ENCODE data around the gene PTPRU.
"Not testable (repeated sequence)": the region's sequence is repeated elsewhere in the genome, so short reads cannot be mapped to it uniquely, and the experiment has no call there.

Gene PTPRU

DNA sequence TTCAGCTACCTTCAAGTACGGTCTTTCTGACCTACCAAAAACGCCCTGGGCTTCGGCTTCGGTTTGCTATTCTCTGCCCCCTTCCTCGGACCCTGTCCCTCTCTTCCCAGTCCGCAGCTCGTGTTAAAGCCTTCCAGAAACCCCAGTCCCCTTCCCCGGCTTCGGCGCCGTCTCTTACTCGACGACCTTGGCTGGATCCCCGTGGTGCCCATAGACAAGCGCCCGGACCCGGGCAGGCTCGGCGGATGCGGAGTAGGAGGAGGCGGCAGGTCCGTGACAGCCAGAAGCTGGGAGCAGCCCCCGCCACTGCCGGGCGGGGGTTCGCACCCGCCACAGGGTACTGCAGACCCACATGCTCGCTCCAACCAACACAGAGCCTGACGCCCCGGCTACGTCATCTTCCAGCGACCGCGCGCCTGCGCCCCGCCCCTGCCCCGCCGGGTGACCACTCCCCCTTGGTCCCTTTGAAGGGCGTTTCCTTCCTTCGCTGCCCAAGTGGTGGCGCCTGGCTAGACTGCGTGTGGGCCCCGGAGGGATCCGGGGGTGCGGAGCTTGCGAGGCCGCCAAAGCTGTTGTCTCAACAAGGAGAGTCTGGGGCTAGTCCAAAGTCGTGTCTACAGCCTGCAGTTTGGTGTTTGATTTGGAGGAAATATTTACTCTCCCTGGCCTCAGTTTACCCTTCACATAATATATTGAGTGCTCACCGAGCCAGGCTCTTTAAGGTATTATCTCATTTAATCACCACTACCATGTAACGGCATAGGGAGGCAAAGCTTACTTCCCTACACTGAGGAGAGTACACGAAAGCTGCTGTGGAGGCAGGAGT lies 5.6 kb upstream of the PTPRU start, which contains the start of gene MECR:
Gene MECR (minus strand): TSS at position 382 of the 826 bp plus-strand sequence. CDS start 28 bp downstream, at position 354.
- H3K4me3 Mint-ChIP-seq, result peak within 1 kb of the TSS; percentile 88
- peaks cover 18% of the 10 kb centered on the region for H3K27me3 Mint-ChIP-seq
- peaks cover 11% of the 10 kb centered on the region for H3K4me1 Mint-ChIP-seq (ENCODE audit: low read depth)
- H3K9me3 Mint-ChIP-seq, result no peaks in the 10 kb centered on the region
- H3K27ac Mint-ChIP-seq, result peak within 1 kb of the TSS; percentile 89
- intact Hi-C loops (cut with micrococcal nuclease), result loop anchor here (10.0 kb wide), 1 partner anchor 1684 kb away; no protein-coding TSS in a partner anchor
- peaks cover 6% of the 10 kb centered on the region for H3K36me3 Mint-ChIP-seq (ENCODE audit: low read depth)

DNA sequence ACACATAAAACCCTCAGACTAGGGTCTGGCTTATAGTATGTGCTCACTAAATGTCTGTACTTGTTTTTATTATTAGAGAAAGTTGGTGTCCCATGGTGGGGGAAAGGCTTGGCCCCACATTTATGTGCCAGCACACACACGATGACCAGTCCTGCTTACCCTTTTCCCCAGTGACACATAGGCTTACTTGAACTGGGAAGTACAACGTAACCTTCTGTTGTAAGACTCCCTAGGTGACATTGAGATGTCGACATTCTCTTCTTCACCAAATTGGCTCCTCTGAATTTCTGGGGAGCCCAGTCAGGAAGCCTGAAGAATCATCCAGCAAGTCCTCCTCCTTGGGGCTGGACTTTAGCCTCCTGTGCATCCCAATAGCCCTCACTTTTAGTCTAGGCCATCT lies 3.9 kb upstream of the PTPRU start:
- Mint-ChIP-seq H3K36me3 (ENCODE audit: low read depth) (peaks cover 6% of the 10 kb centered on the region), H3K4me3 (no peak overlapping the region), H3K27ac (no peak overlapping the region), H3K4me1 (ENCODE audit: low read depth) (peaks cover 21% of the 10 kb centered on the region), H3K27me3 (peaks cover 31% of the 10 kb centered on the region), H3K9me3 (no peaks in the 10 kb centered on the region)
- intact Hi-C loops (cut with micrococcal nuclease), result loop anchor here (10.0 kb wide), 1 partner anchor 1682 kb away; no protein-coding TSS in a partner anchor

DNA sequence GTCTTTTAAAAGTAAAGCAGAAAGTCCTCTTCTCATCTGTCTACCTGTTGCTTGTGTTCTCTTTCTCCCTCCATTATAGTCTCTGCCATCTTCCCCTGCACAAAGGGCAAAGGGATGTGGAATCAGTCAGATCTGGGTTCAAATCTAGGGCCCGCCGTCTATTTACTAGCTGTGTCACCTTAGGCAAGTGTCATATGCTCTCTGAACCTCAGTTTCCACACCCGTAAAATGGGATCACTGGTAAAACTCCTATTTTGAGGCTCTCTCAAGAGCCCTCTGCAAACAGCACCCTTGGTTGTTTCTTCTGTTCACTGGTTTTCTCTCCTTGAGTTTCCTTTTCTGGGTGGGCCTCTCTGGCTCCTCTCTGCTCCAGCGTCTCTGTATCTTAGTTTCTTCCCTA lies 2.6 kb upstream of the PTPRU start:
- Mint-ChIP-seq H3K4me3 (no peak overlapping the region), H3K27me3 (peaks cover 40% of the 10 kb centered on the region), H3K9me3 (no peaks in the 10 kb centered on the region), H3K36me3 (ENCODE audit: low read depth) (peaks cover 6% of the 10 kb centered on the region), H3K27ac (no peak overlapping the region), H3K4me1 (ENCODE audit: low read depth) (peaks cover 29% of the 10 kb centered on the region)
- intact Hi-C loops (cut with micrococcal nuclease), result loop anchor here (10.0 kb wide), 1 partner anchor 1681 kb away; no protein-coding TSS in a partner anchor

DNA sequence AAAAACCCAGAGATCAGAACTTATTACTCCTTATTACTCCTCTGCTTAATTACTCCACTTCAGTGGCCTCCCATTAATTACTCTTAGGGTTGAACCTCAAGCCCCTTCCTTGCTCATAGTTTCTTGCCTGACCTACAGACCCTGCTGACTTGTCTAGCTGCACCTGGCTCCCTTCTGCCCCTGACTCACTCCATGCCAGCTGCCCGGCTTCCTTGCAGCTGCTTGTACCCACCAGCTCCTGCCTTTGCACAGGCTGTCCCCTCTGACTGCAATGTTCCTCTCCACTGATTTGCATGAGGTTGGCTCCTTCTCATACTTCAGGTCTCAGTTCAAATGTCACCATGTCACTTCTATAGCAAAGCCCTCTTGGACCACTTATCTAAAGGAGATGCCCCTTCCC lies 1.9 kb upstream of the PTPRU start:
- no peak overlapping the region for H3K27ac Mint-ChIP-seq
- no peaks in the 10 kb centered on the region for H3K9me3 Mint-ChIP-seq
- peaks cover 26% of the 10 kb centered on the region for H3K4me1 Mint-ChIP-seq (ENCODE audit: low read depth)
- H3K36me3 Mint-ChIP-seq (ENCODE audit: low read depth), result peaks cover 6% of the 10 kb centered on the region
- intact Hi-C loops (cut with micrococcal nuclease), result loop anchor here (10.0 kb wide), 1 partner anchor 1680 kb away; no protein-coding TSS in a partner anchor
- no peak overlapping the region for H3K4me3 Mint-ChIP-seq
- H3K27me3 Mint-ChIP-seq, result peaks cover 47% of the 10 kb centered on the region

DNA sequence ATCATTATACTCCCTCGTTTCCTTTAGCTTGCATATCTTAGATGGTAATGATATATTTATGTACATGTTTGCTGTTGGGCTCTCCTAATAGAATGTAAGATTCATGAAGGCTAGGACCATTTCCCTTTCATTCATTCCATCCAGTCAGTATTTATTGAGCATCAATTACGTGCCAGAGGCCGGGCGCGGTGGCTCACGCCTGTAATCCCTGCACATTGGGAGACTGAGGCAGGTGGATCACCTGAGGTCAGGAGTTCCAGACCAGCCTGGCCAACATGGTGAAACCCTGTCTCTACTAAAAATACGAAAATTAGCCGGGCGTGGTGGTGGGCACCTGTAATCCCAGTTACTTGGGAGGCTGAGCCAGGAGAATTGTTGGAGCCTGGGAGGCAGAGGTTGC lies 1.4 kb upstream of the PTPRU start:
- not testable (repeated sequence) for H3K36me3 Mint-ChIP-seq (ENCODE audit: low read depth); H3K4me3 Mint-ChIP-seq; H3K9me3 Mint-ChIP-seq; H3K27ac Mint-ChIP-seq
- intact Hi-C loops (cut with micrococcal nuclease), result loop anchor here (5.0 to 10.0 kb wide), 3 partner anchors 1147 to 1680 kb away; no protein-coding TSS in a partner anchor
- H3K27me3 Mint-ChIP-seq, result peaks cover 52% of the 10 kb centered on the region
- H3K4me1 Mint-ChIP-seq (ENCODE audit: low read depth), result peaks cover 26% of the 10 kb centered on the region

DNA sequence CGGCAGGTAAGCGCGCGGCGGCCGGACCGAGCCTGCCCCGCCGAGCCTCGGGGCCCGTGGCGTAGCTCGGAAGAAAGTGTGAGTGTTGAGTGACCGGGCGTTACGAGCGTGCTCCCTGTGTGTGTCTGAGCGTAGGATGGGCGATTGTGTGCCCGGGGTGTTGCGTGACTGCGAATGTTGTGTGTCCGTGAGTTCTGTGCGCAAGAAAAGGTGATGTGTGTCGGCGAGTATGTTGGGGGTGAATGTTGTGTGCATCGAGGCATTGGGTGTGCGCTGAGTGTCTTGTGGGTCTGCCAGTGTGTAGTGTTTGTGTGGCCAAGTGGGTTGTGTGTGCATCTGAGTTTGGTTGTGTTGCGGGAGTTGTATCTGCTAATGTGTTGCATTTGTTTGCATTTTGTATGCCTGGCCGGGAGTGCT lies 398 bp downstream of the PTPRU start:
- no peaks in the 10 kb centered on the region for H3K9me3 Mint-ChIP-seq
- peak overlapping the region; percentile 6 for H3K27ac Mint-ChIP-seq
- H3K4me1 Mint-ChIP-seq (ENCODE audit: low read depth), result peaks cover 21% of the 10 kb centered on the region
- intact Hi-C loops (cut with micrococcal nuclease), result loop anchor here (5.0 to 10.0 kb wide), 3 partner anchors 1146 to 1678 kb away; no protein-coding TSS in a partner anchor
- no peaks in the 10 kb centered on the region for H3K36me3 Mint-ChIP-seq (ENCODE audit: low read depth)
- peak overlapping the region; percentile 79 for H3K4me3 Mint-ChIP-seq
- H3K27me3 Mint-ChIP-seq, result peaks cover 68% of the 10 kb centered on the region

DNA sequence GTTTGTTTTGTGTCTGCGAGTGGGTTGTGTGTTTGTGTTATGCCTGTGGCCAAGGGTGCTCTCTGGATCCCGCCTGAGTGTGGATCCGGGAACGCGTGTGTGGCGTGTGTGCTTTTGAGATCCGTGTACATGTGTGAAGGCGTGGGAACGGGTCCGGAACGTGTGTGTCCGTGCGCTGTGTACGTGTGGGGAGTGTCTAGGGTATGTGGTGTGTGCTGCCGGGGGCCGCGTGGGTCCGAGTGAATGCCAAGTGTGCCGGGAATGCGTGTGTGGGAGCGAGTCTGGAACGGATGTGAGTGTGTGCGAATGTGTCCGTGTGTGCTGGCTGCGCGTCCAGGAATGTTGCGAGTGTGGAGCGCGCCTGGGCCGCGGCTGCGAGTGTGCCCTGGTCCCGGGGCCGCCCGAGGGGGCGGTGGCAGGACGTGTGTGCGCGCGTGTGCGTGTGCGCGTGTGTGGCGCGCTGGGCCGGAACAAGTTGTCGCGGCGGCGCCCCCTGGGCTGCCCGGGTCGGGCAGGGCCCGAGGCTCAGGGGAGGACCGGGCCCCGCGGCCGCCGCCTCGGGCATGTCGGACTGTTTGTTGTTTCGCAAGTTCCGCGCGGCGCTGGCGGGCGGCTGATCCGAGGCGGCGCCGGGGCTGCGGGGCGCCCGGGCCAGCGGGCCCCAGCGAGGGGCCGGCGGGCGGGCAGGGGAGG lies 953 bp downstream of the PTPRU start:
- H3K9me3 Mint-ChIP-seq, result no peaks in the 10 kb centered on the region
- peak overlapping the region; percentile 6 for H3K27ac Mint-ChIP-seq
- H3K4me1 Mint-ChIP-seq (ENCODE audit: low read depth), result peaks cover 21% of the 10 kb centered on the region
- intact Hi-C loops (cut with micrococcal nuclease), result loop anchor here (5.0 to 10.0 kb wide), 3 partner anchors 1145 to 1678 kb away; no protein-coding TSS in a partner anchor
- peaks cover 73% of the 10 kb centered on the region for H3K27me3 Mint-ChIP-seq
- no peaks in the 10 kb centered on the region for H3K36me3 Mint-ChIP-seq (ENCODE audit: low read depth)
- peak overlapping the region; percentile 79 for H3K4me3 Mint-ChIP-seq

DNA sequence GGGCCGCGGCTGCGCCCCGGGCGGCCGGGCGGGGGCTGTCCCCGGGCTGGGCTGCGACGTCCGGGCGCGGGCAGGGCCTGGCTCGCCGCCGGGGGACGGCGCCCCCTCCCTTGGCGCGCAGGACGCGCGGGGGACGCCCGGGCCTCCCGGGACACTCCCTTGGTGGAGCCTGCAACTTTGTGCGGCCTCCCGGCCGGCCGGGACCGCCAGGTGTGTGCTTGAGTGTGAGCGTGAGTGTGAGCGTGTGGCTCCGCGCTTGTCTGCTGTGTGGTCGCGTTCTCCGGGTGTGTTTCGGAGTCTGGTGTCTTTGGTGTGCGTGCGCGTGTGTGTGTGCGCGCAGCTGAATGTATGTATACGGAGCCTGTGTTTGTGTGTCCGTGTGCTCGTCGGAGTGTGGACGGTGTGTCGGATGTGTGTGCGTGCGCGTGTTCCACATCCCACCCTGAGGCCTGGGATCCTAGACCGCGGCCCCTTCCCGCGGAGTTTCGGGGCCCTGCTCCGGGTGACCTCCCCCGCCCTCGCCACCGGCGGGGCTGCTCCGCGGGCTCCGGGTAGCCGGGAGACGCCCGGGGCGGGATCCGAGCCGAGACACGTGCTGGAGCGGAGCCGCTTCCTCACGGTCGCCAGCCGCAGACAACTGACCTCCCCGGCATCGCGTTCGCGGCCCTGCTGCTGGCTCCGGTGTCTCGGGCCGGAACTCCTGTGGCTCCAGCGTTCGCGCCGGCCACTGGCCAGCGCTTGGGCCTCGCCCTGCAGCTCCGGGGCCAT lies 1.7 kb downstream of the PTPRU start:
- Mint-ChIP-seq H3K27ac (no peak overlapping the region), H3K4me1 (ENCODE audit: low read depth) (peaks cover 21% of the 10 kb centered on the region), H3K4me3 (peak overlapping the region; percentile 68), H3K9me3 (no peaks in the 10 kb centered on the region), H3K36me3 (ENCODE audit: low read depth) (no peaks in the 10 kb centered on the region), H3K27me3 (peaks cover 73% of the 10 kb centered on the region)
- intact Hi-C loops (cut with micrococcal nuclease), result loop anchor here (5.0 to 10.0 kb wide), 3 partner anchors 1144 to 1677 kb away; no protein-coding TSS in a partner anchor

DNA sequence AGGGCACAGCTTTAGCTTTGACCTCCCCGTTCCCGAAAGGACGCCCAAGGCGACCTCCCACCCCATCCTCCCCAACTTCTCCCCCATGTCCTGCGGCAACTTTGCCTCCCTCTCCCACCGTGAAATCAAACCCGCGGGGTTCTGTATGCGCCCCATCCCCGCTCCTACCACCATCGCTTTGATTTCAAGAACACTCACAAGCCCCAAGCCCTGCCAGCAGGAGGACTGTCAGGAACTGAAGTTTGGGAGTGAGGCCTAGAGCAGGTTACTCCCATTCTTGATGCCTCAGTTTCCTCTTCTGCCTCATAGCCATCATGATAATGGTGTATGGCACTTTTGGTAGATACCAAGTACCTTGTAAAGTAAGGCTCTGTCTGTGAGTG lies 2.3 kb downstream of the PTPRU start:
- H3K36me3 Mint-ChIP-seq (ENCODE audit: low read depth), result no peaks in the 10 kb centered on the region
- H3K4me3 Mint-ChIP-seq, result peak overlapping the region; percentile 27
- peaks cover 21% of the 10 kb centered on the region for H3K4me1 Mint-ChIP-seq (ENCODE audit: low read depth)
- H3K27me3 Mint-ChIP-seq, result peaks cover 72% of the 10 kb centered on the region
- intact Hi-C loops (cut with micrococcal nuclease), result loop anchor here (5.0 to 10.0 kb wide), 3 partner anchors 1144 to 1676 kb away; no protein-coding TSS in a partner anchor
- H3K27ac Mint-ChIP-seq, result no peak overlapping the region
- no peaks in the 10 kb centered on the region for H3K9me3 Mint-ChIP-seq

DNA sequence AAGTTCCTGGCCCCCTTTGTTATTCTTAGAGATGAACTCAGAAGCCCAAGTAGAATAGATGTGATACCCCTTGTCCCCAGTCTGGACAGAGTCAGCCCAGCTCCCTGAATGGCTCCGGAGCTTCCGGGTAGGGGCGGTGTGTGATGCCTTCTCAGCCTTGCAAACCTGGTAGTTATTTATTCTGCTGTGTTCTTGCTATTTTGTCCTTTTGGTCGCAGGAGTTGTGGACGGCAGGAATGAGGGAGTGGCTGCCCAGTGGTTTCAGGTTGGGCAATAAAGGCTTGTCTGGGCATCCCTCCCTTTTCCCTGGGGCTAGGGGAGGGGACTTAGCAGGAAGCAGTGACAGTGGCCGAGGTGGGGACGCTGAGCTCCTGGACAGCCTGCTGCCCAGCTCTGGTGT lies 2.8 kb downstream of the PTPRU start:
- Mint-ChIP-seq H3K36me3 (ENCODE audit: low read depth) (no peaks in the 10 kb centered on the region), H3K27me3 (peaks cover 67% of the 10 kb centered on the region), H3K27ac (no peak overlapping the region), H3K4me3 (no peak overlapping the region), H3K9me3 (no peaks in the 10 kb centered on the region), H3K4me1 (ENCODE audit: low read depth) (peaks cover 21% of the 10 kb centered on the region)
- intact Hi-C loops (cut with micrococcal nuclease), result loop anchor here (5.0 to 10.0 kb wide), 3 partner anchors 1143 to 1676 kb away; no protein-coding TSS in a partner anchor

DNA sequence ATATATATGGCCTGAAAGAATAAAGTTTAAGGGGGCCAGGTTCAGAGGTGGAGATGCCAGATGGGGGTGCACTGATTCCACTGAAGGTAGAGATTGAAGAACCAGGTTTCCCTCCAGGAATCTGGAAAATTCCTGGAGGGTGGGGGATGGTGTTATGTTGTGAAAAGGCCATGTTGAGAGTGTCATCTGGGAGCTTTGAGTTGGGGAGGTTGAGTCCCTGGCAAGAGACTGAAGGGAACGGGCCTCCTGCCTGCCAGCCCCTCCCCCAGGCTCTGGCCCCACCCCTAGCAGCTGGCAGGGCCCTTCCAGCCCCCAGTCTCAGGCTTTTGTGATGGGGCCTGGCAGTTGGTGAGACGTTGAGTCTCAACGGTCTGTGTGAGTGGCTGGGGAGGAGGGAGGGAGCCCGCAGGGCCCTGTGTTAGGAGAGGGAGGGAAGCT lies 4.1 kb downstream of the PTPRU start:
- Mint-ChIP-seq H3K27me3 (peaks cover 57% of the 10 kb centered on the region), H3K36me3 (ENCODE audit: low read depth) (no peaks in the 10 kb centered on the region), H3K27ac (no peak overlapping the region), H3K4me3 (no peak overlapping the region), H3K9me3 (no peaks in the 10 kb centered on the region), H3K4me1 (ENCODE audit: low read depth) (peaks cover 21% of the 10 kb centered on the region)
- intact Hi-C loops (cut with micrococcal nuclease), result no loop called here

DNA sequence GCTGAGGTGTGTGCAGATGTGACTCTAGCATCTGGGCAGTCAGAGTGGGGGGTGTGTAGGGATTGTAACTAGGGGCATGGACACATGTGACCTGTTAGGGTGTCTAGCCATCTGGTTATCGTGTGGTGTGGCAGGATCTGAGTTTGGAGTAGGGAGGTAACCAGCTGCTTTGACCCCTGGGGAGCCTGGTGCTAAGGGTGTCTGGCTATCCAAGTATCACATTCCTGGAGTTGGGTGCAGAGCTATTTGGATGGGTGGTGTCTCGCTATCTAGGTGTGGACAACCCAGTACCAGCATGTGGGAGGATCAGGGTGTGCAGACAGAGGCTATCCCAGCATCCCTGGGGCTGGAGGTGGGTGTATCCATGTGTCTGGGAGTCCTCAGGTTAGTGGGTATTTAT lies 4.7 kb downstream of the PTPRU start:
- Mint-ChIP-seq H3K9me3 (no peaks in the 10 kb centered on the region), H3K27ac (no peak overlapping the region), H3K4me3 (no peak overlapping the region), H3K36me3 (ENCODE audit: low read depth) (no peaks in the 10 kb centered on the region), H3K27me3 (peaks cover 52% of the 10 kb centered on the region), H3K4me1 (ENCODE audit: low read depth) (peaks cover 21% of the 10 kb centered on the region)
- intact Hi-C loops (cut with micrococcal nuclease), result no loop called here
